Activated CD4-positive, alpha-beta T cell treated with anti-CD3 and anti-CD28 coated beads, Interleukin-2, amount 50 U/mL, for 4 hours (primary cell): ENCODE measurements around the gene ZBTB38.

Source experiments
- DNase-seq, 2 experiments: peaks; one replicate each; pipeline ENCODE4 v3.0.0-alpha.2; 2020

ZBTB38 gene, protein sequence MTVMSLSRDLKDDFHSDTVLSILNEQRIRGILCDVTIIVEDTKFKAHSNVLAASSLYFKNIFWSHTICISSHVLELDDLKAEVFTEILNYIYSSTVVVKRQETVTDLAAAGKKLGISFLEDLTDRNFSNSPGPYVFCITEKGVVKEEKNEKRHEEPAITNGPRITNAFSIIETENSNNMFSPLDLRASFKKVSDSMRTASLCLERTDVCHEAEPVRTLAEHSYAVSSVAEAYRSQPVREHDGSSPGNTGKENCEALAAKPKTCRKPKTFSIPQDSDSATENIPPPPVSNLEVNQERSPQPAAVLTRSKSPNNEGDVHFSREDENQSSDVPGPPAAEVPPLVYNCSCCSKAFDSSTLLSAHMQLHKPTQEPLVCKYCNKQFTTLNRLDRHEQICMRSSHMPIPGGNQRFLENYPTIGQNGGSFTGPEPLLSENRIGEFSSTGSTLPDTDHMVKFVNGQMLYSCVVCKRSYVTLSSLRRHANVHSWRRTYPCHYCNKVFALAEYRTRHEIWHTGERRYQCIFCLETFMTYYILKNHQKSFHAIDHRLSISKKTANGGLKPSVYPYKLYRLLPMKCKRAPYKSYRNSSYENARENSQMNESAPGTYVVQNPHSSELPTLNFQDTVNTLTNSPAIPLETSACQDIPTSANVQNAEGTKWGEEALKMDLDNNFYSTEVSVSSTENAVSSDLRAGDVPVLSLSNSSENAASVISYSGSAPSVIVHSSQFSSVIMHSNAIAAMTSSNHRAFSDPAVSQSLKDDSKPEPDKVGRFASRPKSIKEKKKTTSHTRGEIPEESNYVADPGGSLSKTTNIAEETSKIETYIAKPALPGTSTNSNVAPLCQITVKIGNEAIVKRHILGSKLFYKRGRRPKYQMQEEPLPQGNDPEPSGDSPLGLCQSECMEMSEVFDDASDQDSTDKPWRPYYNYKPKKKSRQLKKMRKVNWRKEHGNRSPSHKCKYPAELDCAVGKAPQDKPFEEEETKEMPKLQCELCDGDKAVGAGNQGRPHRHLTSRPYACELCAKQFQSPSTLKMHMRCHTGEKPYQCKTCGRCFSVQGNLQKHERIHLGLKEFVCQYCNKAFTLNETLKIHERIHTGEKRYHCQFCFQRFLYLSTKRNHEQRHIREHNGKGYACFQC (N-terminal part only)

DNA sequence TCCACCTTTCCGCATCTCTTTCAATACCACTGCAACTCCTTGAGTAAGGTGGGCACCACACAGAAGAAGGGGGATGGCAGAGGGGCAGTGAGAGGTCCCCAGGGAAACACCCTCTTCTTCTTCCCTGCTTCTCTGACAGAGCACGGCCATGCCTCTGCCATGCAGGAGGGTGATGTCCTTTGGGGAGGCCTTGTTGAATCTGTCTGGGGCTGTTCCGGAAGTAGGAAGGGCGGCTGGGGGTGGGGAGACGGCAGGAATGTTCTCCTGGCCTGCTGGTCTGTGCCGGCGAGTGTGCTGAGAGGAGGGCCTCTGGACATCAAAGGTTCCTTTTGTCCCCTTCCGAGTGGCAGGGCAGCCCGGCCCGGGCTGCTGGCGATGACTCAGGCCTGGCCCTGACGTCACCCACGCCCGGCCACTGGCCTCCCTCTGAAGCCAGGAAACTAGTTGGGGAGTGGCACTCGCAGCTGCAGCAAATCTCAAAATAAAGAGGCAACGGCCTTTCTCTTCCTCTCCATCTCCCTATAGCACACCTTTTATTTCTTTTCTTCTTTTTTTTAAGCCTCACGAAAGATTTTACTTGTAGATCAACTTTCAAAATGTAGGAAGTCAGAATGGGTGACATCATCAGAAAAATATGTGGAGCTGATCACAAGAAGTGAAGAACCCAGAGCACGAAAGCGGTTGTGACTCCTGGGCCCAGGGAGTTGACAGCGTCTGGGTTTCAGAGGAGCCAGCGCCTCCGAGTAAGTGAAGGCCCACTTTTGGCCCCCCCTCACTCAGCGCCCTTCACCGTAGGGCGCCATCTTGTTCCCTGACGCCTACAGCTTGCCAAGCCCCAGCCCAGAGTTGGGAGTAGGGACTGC lies at the start of gene ZBTB38:
Gene ZBTB38 (plus strand): TSS at position 443 of the 863 bp plus-strand sequence. CDS start 73,885 bp downstream, outside the sequence.
- no peak for DNase-seq

DNA sequence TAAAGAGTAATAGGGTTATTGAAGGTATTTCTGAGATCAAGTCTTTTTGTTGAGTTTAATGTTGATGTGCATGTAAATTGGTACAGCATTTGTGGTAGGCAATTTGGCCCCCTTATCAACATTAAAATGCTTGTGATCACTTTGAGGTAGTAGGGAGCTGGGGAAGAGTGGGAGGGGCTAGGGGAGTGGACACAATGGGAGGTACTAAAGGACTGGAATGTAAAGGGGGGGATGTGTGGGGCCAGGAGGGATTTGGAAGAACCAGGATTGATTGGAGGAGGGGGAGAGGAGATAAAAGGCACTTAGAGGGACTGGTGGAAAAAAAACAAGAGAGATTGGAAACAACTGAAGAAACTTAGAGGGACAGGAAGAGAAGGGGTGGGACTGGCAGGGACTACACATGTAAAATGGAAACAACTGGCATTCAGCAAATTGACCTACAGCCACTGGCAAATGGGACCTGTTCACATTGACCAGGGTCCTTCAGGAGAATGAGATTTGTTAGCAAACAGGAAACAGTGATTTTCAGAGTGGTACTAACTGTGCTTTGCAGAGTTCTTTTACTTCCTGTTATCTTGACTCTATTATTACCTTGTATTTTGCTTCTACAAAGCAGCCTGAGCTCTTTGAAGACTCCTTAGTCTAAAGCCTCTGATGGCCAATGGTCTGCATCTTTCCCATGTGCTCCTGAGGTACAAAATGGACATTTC lies 47.8 kb upstream of the ZBTB38 start:
- DNase-seq, result no peak

DNA sequence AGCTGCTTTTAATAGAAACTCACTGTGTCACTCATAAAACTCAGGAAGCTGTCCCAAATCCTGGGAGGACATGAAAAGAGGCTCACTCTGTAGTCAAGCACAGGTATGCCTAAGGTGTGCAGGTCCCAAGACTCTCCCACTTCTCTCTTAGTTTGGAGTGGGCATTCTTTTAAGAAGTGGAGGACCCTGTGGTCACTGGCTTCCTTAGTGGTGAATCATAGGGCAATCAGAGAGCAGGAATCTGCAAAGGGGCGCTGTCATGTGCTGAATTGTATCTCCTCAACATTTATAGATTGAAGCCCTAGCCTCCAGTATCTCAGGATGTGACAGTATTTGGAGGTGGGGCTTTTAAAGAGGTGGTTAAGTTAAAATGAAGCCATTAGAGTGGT lies 47.2 kb upstream of the ZBTB38 start:
- DNase-seq, result no peak

DNA sequence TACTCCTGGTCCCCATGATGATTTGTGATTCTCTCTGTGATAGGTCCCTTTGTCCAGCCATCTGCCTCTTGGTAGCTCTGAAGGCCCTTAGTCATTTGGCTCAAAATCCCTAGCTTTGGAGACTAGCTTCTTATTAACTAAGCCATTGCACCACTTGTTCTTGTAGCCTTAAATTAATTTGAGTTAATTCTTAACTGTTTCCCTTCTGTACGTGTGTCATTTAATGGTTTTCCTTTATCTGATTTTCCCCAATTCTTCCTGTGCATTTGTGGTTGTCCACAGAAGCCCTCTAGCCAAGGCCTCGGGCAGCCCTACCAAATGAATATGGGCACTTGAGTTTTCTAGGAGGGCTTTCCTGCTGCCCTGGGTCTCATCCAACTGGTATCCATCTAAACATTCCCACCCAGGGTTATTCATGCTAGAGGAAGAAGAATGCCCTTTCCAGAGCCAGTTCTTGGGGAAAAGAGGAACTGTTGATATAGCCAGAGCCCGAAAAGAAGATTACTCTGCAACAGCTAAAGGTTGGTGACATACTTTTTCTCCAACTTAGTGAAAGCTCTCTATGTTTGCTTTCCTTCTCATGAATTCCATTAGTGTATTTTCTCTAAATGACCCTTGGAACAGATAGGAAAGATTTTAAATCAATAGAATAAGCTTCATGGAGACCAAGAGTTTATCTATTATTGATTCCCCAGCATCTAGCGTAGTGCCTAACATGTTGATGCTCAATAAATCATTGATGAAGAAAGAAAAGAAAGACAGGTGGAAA lies 44.2 kb upstream of the ZBTB38 start:
- DNase-seq, result no peak

DNA sequence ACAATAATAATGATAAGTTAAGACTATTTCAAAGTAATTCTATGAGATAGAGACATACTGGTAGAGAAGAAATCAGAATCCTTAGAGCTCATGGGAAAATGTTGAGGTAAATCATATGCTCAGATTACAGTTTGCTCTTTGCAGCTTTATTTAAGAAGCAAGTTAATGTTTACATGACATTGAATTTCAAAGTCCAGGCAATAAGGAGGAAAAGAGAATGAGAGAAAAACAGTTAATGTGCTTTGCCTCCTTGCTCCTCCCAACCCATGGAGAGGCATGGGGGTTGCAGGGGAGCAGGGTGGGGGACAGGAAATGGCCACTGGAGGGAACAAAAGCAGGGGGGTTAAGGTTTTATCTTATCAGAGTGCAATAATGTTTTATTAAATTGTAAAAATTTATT lies 42.2 kb upstream of the ZBTB38 start:
- DNase-seq, result no peak

DNA sequence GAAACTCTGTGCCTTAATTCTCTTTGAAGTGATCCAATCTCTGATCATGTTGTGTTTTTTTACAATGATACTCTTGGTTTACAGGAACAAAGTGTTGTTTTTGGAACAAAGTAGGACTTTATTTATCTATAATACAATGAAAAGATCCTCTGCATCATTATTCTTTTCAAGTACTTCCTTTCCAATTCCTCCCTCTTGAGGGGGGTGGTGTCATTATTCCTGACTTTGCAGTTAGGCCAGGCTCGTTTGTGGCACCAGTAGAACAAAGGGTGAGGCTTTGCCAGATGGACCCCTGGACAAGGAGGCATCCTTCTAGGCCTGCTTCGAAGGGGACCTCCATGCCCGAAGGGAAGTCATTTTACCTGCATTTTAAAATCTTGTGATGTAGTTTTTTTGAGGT lies 41.7 kb upstream of the ZBTB38 start:
- no peak for DNase-seq

DNA sequence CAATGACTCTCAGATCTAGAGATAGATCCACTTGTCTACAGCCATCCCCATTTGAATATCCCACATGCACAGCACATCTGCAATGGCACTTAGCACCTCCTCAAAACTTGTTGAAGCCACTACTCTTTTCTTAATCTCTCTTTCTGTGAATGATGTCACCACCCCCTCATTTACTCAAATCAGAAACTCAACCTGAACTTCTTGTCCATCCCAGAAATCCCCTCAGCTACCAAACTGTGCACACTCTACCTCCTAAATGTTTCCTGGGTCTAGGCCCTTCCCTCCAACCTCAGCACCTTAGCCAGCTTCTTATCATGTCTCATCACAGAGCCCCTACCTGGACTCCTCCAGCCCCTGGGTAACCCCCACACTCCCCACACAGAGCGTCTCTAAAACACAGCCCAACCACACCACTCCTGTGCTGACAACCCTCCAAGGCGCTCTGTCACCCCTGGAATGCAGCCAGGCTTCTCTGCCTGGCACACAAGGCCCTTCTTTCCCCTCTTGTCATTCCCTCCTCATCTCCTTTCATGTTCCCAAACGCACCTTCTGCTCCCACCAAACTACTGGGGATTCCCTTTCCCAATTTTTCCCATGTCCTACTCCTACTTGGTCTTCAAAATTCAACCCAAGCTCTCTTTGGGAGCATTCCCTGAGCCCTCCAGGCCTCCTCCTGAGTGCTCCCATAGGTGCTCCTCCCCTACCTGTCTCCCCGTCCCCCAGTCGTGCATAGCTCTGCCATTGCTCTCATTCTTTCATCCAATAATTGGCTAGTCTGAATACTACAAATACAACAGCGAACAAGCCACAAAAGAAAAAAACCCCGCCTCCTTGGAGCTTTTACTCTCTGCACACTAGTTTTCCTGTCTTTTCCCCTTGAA lies 39.8 kb upstream of the ZBTB38 start:
- no peak for DNase-seq

DNA sequence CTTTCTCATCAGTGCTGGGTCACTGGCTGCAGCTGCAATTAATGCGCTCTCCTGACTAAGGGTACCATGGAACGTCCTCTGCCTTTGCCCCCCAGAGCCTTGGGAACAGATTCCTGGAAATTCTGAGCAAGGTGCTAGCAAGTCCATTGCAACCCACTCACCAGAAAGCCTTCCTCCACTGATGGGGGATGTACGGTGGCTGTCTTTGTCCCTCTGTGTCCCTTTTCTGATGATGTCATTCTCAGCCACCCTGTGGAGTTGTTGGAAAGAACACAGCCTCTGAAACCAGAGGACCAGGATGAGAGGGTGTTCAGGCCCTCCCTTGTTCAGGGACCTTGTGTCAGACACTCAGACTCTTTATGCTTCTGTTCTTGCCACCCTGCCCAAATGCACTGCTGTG lies 38.1 kb upstream of the ZBTB38 start:
- DNase-seq, result no peak

DNA sequence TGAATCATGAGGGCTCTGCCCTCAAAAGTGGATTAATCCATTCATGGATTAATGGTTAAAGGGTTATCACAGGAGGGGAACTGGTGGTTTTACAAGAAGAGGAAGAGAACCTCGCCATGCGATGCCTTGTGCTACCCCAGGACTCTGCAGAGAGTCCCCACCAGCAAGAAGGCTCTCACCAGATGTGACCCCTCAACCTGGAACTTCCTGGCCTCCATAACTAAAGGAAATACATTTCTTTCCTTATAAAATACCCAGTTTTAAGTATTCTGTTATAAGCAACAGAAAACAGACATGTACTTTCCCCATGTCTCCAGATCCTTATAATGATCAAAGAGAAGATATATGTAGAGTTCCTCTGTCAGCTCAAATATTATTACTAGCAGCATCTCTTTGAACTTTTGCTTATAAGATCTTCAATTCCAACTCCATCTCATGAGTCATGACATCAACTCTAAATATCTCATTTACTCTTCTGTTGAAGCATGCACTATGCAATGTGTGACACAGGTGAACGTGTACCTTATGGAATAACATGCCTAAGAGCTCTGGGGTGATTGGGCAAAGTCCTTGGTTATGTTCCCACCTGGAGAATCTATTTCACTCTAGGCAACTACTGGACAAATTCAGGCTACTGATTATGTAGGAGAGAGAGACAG lies 37.5 kb upstream of the ZBTB38 start:
- DNase-seq, result no peak

DNA sequence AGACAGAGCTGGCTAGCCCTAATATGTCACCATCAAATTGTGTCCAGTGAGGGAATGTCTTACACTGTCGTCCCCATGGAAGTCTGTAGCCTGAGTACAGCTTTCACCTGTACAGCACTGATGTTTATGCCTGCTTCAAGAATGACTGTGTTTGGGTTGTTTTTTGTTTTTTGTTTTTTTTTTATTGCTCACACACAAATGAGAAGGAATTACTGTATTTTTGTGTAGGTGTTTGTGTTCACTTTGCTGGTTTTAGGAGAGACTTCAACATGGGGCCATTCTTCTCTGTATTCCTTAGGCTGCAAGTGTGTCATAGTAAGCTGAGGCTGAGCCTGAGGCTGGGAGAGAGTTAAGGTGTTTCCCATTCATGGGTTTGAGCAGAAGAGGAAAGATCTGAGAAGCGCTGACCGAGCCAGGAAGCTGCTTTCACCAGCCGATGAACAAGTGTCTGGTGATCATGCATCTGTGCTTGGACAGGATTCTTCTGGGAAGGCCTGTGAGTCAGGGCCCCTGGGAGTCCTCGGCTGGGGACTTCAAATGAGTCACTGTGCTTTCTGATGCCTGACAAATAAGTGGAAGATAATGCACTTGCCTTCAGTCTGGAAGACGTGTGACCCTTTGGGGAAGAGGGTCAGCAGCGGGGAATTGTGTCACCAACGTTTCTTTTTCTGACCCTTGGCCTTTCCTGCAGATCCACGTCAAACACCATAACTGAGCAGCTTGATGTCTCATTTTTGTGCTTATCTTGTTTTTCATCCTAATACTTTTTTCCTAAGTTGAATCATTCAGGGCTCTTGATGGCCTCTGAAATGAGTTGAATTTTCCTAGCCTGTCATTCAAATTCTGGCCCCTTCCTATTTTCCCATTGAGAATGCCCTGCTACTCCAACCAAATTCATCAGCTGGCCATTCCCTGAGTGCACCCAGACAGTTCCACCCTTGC lies 36.7 kb upstream of the ZBTB38 start:
- DNase-seq, result no peak

DNA sequence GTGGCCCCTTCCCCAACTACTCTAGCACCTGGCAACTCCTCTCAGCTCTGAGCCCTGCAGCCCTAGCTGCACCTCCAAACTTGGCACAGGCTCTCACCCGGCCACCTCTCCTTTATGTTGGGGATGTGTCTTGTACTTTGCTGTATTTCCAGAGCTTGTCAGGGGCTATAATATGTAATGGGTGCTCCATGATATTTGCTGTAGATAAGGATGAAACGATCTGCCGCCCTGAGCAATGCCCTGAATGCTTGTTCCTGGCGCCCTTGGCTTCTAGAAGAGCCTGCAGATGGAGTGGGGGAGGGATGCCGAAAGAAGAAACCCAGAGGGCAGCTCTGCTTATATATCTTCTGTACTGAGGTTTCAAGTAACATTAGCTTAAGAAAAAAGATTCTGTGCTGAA lies 35.9 kb upstream of the ZBTB38 start:
- DNase-seq, result no peak

DNA sequence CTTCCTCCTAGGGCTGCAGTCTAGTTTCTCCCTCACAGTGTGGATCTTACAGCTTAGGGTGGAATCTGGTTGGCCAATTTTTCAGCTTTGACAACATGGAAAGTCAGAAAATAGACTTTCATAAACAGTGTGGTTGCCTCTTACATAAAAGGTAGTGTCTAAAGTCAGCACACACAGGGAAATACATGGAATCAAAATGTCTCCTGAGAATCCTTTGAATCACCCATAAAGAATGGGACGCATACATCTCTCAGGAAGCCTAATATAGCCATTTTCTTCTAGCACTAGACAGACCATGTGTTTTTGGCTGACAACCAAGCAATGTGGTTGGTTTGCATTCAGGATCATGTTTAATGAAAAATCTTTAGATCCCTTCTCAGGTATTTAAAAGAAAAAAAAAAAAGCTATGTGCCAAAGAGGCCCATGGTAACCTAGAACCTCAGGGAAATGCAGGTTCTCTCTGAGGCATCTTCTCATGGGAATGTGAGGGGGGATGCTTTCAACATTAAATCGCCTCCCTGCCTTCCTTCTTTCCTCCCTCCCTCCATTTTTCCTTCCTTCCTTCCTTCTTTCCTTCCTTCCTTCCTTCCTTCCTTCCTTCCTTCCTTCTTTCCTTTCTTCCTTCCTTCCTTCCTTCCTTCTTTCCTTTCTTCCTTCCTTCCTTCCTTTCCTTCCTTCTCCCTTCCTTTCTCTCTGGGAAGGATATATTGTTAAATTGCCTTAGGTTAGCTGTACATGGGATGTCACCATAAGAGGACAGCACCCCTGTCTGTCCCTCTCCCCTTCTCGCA lies 34.3 kb upstream of the ZBTB38 start:
- no peak for DNase-seq

DNA sequence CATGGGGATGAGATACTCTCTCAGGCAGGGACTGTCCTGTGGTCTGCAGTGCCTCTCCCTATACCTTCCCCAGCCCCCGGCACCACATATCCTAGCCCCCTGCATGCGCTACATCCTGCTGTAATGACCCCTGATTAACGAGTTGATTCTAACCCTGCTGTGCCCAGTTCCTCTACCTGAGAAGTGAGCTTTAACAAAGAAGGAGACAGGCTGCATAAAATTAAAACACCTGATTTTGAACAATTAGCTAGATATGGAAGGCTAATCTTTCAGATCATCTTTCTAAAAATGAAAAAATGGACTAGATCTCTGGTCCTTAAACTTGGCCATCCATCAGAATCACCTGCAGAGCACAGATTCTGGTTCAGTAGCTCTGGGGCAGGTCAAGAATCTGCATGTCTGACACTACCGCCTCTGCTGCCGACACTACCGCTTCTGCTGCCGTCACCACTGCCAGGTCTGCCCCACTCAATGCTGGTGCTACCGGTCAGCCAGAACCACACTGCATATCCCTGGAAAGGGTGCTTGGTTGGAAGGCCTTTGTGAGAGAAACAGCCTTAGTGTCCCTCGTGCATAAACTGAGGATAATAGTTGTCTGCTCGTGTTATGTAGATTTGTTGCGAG lies 33.6 kb upstream of the ZBTB38 start:
- no peak for DNase-seq

DNA sequence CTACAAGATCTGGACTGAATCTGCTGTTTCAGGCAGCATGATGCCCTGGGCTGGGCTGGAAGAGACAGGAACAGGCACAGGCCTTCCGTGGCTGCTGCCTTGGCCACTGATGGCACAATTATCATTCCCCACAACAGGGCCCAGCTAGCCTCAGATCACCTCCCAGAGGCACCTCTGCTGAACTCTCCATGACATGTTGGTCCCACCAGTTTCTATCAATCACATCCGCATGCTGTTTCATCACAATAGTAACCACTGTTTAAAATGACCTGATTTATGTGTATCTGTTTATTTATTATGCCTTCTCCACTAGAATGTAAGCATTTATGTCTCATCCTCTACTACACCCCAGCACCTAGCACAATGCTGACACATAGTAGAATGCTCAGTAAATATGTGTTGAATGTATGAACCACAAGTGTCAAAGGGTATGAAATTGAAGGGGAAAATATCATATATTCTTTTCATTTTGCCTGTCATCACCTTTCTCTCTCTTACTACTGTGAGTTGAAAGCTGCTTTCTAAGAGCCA lies 32.7 kb upstream of the ZBTB38 start:
- no peak for DNase-seq

DNA sequence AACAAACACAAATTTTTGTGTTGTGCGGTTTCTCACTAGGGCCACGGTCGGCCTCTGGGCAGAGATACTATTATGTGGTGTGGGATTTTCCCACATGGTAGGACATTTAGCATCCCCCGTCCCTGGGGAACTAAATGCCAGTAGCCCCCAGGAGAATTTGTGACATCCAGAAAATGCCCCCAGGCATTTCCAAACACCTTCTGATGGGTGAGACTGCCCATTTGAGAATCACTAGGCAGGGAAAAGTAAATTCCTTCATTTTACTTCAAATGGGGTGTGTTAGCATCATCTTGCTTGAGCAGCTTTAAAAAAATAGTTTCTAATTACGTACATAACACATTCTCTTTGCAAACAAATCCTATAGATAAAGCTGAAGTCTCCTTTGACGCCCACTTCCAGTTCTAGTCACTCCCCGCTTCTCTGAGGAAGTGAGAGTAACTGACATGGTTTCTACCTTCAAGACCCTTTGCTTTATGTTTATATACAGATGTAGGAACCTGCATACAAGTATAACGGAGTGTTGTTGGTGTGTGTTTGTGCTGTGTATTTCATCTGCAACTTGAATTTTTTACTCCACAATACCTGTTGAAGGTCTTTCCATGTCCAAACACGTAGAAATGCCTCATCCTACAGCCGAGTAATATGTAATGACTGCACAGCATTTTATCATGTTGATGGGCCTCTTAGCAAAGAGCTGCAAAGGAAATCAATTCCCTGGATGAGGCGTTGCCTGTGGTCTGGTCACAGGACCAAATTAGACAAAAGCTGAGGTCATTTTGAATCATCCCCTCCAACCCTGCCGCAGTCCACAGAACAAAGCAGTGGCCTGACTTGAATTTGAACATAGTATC lies 31.4 kb upstream of the ZBTB38 start:
- DNase-seq, result no peak

DNA sequence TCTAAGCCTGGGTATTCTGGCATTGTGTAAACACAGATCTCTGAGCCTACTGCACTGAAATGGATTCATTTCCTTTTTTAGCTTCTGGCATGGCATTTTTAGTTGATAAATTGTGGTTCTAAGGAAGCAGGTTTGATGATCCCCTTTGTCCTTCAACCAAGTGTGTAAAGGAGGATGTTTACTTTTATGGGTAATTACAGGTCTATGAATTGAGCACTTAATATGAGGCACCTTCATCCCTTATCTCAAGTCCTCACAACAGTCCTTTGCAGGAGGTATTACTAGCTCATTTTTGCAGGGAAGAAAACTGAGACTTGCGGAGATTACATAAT lies 30.8 kb upstream of the ZBTB38 start:
- DNase-seq, result no peak
